GM21360 (cell line): ENCODE measurements around the gene FAM76A.

Experiments
- ATAC-seq: cut with Tn5 transposase; IDR thresholded peaks from one replicate; pipeline ENCODE4 v1.9.1; 2021; ENCODE audit warnings: mild to moderate bottlenecking, moderate library complexity; ENCODE audit not compliant: unreplicated experiment

Gene FAM76A

DNA sequence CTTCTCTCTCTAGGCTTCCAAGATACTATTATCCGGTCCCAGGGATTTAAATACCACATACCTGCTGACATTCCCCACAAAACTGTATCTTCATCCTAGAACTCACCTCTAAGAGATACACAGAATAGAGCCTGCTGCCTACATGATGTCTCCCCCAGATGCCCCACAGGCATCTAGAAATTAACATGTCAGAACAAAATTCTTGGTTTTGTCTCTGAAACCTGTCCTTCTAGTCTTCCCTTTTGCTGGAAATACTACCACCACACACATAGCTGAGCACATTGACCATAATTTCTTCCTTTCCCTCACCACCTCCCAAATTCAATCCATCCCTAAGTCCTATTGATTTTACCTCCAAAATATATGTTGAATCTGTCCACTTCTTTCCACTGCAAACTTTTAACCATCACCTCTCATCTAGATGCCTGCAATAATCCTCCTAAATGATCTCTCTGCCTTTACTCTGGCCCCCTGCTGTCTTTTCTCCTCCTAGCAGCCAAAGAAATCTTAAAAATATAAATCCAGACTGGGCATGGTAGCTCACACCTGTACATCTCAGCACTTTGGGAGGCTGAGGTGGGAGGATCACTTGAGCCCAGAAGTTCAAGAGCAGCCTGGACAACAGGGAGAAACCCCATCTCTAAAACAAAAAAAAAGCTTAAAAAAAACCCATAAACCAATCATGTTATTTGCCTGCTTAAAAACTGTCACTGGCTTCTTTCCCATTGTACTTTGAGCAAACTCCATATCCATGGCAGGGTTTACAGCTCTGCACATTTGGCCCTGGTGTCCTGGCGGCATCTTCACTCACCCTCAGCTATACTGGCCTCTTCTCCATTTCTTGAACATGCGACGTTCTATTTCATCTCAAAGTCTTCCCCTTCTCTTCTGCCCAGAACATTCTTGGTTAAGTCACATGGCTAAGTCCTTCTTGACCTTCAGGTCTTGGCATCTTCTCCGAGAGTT, 6.2 kb upstream of the FAM76A start:
- no peak for ATAC-seq

- ATAC-seq, result no peak
These were observed 794 bp upstream of the FAM76A start for GRCh38 chr1:27724961-27725373.

GRCh38 chr1:27726173-27727044, 648 bp downstream of the FAM76A start:
- peak; percentile 16 for ATAC-seq

GRCh38 chr1:27727126-27727525, 1.4 kb downstream of the FAM76A start:
- ATAC-seq, result no peak

GRCh38 chr1:27736252-27736651, 10.5 kb downstream of the FAM76A start:
- no peak for ATAC-seq

DNA sequence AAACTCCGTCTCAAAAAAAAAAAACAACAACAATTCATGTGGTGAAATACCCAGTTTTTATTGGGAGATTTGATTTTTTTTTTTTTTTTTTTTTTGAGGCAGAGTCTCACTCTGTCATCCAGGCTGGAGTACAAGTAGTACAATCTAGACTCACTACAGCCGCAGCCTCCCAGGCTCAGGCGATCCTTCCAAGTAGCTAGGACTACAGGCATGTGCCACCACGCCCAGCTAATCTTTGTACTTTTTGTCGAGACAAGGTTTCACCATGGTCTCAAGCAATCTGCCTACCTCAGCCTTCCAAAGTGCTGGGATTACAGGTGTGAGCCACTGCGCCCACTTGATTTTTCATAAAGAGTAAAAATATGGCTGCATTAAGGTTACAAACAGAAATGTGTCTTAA, 15.4 kb downstream of the FAM76A start:
- ATAC-seq, result no peak

DNA sequence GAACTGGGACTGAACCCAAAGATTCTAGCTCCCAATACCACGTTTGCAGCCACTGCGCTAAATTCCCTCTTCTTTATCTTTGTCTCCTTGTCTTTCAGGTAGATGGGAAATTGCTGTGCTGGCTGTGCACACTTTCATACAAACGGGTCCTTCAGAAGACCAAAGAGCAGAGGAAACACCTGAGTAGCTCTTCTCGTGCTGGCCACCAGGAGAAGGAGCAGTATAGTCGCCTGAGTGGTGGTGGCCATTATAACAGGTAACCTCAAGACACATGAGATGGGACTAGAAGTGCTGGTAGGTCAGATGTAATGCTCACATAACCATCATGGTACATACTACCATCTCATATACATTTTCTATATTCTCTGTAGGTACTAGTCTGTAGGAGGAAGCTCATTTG, 18.8 kb downstream of the FAM76A start:
- ATAC-seq, result no peak

DNA sequence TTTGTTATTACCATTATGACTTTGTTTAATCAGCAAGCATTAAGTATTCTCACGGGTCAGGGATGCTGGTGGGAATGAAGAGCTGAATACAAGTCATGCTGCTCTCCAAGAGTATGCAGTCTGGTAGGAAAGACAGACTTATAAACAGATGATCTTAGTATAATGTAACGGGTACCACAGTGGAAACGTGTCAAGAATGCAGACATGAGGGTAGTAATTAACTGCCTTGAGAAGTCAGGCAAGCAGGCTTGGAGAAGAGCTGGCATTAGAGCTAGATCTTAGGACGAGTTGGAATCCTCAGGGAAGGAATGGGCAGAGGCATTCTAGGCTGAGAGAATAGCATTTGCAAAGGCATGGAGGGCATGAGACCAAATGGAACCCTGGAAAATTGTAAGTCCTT, 19.7 kb downstream of the FAM76A start:
- ATAC-seq, result no peak

GRCh38 chr1:27752360-27752759, 26.6 kb downstream of the FAM76A start:
- ATAC-seq, result no peak

DNA sequence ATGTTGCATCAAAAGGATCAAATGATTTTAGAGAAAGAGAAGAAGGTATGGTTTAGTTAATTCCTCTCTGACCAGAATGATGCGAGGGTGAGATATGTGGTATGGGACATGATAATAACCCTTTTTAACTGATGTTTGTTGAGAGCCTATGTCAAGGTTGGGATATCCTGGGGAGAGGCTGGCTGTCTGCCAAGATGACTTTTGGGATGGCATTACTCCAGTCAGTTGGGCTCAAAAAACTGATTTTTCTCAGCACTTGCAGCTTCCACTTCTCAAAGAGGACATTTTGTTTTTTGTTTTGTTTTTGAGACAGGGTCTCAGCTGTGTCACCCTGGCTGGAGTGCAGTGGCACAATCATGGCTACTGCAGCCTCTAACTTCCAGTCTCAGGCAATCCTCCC, 29.5 kb downstream of the FAM76A start:
- no peak for ATAC-seq

DNA sequence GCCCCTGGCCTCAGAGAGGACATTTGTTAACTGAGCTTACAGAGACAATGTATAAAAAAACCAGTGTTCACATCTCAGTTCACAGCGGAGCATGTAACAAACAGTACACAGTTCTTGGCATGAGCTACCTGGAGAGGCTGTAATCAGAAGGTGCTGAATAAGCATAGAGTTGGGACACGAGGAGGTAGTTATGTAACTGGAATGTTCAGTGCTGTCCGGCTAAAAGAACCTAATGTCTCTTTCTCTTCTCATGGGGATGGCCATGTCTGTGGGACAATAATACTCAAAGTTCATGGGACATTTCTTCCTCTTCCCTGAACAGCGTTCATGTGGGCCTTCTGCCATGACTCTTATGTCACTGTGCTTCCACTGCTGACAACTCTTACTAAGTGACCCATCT, 30.1 kb downstream of the FAM76A start:
- ATAC-seq, result no peak

- no peak for ATAC-seq
These were observed 33.5 kb downstream of the FAM76A start for GRCh38 chr1:27759236-27759635.

DNA sequence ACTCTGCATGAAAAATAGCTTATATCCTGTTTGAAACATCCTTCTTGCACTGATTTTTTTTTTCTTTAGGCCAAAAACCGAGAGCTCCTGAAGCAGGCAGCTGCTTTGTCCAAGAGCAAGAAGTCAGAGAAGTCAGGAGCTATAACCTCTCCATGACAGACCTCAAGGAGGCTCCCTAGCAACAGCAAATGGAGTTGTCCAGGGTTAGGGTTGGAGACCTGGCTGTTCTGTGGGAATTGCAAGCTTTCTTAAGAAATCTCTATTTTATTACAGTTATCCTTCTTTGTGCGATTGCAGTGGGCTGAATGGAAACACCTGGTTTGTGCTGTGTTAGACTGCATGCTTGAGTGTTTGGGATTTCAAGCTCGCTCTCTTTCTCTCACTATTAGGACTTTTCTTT, 34.7 kb downstream of the FAM76A start:
- ATAC-seq, result no peak

- no peak for ATAC-seq
These were observed 36.3 kb downstream of the FAM76A start for GRCh38 chr1:27762033-27762432.

DNA sequence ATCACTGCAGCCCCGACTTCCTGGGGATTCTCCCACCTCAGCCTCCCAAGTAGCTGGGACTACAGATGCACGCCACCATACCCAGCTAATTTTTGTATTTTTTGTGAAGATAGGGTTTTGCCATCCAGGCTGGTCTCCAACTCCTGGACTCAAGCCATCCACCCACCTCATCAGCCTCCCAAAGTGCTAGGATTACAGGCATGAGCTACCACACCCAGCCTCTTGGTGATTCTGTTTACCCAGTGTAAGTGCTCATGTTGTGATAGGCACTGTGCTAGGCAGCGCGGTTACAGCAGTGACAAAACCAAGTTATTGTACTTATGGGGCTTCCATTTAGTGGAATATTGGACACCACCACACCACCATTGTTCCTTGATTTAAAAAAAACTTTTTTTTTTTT, 37.6 kb downstream of the FAM76A start:
- ATAC-seq, result no peak

DNA sequence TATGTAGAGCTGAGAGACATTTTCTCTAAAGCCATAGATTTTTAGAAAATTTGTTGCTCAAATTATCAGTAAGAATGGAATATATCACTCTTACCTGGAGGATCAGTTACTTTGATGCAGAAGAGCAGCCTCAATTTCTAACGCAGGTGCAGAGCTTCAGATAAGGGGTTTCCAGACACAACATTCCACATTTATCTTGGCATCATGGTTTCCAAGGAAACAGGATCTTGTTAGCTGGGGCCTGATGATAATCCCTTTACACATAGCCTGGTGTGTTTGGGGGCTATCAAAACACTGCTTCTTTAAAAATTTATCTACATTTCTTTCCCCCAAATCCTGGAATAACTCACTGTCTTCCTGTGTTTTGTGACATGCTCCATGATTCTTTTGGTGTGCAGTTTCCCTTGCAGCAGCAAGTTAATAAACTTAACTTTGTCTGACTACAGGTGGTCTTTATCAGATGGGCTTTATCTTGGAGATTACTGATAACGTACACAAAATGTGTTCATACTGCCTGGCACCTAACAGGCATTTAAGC, 44.6 kb downstream of the FAM76A start:
- ATAC-seq, result no peak

DNA sequence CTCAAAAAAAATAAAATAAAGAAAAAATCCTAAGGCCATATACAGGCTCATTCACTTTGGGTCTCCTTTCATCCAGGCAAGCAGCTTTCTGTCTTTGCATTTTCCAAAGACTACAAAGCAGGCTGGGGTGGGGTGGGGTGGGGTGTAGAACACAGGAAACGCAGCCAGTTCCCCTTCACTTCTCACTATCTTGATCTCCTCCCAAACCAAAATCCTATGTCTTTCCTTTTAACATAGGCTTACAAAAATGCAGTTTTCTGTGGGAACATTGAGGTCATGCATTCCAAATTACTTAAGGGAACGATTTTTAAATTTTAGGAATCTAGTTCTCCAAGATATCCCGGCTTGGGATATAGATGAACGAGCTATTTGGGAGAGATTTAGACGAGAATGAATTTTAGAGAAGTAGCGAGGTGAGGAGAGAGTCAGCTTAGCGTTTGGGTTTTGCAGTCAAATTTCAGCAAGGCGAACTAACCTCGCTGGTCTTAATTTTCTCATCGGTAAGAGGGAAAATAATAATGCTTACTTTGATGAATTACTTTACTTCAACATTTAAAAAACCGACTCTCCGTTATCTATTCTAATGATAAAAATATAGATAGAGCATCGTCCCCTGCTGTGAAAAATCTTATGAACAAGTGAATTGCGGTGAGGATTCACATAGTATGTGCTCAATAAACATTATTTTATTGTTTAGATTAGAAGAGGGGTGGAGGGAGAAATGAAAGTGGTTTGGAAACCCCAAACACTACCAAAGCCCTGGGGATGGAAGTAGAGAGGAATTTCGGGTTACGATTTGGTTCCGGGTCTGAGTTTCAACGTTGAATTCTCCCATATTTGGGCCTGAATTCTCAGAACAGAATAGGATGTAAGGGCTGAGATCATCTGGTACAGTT, 46.5 kb downstream of the FAM76A start:
- no peak for ATAC-seq

DNA sequence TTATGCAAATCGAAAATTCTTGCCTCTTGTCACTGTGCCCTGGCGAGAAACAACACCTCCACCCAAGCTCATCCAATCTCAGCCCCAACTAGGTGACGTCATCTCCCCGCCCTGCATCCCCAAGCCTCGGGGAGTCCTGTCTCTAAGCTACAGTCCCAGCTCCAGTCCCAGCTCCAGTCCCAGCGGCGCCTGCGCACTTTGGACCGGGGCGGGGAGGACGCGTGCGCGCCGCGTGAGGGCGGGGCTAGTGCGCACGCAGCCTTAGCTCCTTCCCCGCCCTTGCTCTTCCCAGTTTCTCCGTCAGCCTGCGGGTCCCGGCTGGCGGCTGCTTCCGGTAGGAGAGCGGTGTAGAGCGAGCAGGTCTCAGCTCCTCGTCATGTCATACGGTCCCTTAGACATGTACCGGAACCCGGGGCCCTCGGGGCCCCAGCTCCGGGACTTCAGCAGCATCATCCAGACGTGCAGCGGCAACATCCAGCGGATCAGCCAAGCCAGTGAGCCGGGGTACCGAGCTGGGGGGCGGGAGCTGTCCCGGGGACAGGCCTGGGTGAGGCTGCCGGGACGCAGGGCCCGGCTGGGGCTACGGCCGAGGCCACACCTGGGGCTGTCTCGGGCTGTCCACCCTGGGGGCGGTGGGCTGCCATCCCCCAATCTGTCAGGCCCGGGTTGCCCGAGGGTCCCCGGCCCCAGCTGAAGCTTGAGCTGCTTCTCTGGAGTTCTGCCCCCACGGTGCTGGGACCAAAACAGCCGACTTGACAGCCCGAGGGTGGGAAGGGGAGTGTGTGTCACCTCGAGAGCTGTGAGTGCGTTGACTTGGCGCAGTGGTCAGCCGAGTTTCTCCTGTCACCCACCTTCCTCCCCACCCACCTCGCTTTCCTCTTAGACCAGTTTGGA, 47.4 kb downstream of the FAM76A start, which contains the start of gene STX12:
Gene STX12, plus strand, starts transcription at position 288 of the 894 bp plus-strand sequence. Its CDS starts 89 bp downstream, at position 377.
- ATAC-seq, result peak; percentile 86

- ATAC-seq, result peak; percentile 2
These were observed 48.2 kb downstream of the FAM76A start for GRCh38 chr1:27773826-27774445.
